ENCODE results near the gene RBM44. TPM values are rescaled to one million over a fixed set of nuclear protein-coding genes. Genes with fewer than 3 reads are reported as not detected.

RBM44 gene
- total RNA-seq, 1 donor = 0.43 TPM

DNA sequence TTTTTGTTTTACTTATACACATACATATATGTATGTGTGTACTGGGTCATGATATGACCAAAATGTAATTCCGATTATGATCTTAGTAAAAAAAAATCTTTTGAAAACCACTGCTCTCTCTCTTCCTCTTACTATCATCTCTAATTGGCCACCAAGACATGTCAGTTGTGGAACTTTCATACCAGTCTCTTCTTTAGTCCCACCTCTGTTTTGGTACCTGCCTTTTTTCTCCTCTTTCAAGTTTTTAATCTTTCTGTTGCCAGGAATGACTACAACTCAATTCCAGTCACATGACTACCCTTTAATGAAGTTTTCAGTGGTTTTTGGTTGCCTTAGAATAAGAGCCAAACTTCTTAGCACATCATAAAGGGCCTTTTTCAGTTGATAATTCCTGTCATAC lies 17.1 kb downstream of the RBM44 start:
- H3K4me3 ChIP-seq (ENCODE audit: low read depth, low read length) = no peak overlapping the region
- TF ChIP-seq, protein P1, sequence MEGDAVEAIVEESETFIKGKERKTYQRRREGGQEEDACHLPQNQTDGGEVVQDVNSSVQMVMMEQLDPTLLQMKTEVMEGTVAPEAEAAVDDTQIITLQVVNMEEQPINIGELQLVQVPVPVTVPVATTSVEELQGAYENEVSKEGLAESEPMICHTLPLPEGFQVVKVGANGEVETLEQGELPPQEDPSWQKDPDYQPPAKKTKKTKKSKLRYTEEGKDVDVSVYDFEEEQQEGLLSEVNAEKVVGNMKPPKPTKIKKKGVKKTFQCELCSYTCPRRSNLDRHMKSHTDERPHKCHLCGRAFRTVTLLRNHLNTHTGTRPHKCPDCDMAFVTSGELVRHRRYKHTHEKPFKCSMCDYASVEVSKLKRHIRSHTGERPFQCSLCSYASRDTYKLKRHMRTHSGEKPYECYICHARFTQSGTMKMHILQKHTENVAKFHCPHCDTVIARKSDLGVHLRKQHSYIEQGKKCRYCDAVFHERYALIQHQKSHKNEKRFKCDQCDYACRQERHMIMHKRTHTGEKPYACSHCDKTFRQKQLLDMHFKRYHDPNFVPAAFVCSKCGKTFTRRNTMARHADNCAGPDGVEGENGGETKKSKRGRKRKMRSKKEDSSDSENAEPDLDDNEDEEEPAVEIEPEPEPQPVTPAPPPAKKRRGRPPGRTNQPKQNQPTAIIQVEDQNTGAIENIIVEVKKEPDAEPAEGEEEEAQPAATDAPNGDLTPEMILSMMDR (IDR thresholded peaks at IDR 0.05; ENCODE audit: insufficient read depth, low read depth, low read length) = no peak
- no peak for DNase-seq (ENCODE audit: low read depth)

DNA sequence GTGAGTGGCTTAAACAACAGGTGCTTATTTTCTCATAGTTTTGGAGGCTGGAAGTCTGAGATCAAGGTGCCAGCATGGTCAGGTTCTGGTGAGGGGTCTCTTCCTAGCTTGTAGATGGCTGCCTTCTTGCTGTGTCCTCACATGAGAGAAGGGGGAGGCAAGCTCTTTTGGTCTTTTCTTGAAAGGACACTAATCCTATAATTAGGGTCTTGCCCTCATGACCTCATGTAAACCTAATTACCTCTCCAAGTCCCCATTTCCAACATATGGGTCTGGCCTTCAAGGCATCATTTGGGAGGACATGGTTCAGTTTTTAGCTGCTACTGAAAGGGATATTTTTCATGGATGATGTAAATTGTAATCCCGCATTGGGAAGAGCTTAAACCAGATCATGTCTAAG lies 18.0 kb downstream of the RBM44 start:
- H3K4me3 ChIP-seq (ENCODE audit: low read depth, low read length) = no peak overlapping the region
- no peak for DNase-seq (ENCODE audit: low read depth)
- TF ChIP-seq, protein P1 (IDR thresholded peaks at IDR 0.05; ENCODE audit: insufficient read depth, low read depth, low read length) = no peak

DNA sequence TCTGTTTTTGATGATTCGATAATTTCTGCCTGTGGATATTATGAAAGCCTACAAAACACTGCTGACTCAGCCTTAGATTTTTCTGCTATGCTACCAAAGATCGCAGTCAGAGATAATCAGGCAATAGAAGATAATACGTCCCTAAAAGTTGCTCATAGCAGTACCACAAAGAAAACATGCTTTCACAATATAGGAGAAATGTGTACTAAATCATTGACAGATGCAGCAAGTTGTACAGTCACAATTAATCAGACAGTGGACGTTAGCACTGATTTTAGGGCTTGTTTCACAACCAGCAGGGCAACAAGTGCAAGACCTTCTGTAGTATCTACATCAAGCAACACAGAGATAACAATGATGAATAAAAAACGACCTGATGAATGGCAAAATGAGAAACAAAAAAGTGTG lies 19.5 kb downstream of the RBM44 start:
- peak; percentile 84 for DNase-seq (ENCODE audit: low read depth)
- TF ChIP-seq, protein P1 (IDR thresholded peaks at IDR 0.05; ENCODE audit: insufficient read depth, low read depth, low read length) = no peak

GRCh38 chr2:237819231-237819630 lies 20.7 kb downstream of the RBM44 start:
- DNase-seq (ENCODE audit: low read depth) = no peak
- H3K4me3 ChIP-seq (ENCODE audit: low read depth, low read length) = no peak overlapping the region
- TF ChIP-seq, protein P1 (IDR thresholded peaks at IDR 0.05; ENCODE audit: insufficient read depth, low read depth, low read length) = no peak

More for the DNA sequence above, 19.5 kb downstream of the RBM44 start:
- no peak overlapping the region for H3K4me3 ChIP-seq (ENCODE audit: low read depth, low read length)

DNA sequence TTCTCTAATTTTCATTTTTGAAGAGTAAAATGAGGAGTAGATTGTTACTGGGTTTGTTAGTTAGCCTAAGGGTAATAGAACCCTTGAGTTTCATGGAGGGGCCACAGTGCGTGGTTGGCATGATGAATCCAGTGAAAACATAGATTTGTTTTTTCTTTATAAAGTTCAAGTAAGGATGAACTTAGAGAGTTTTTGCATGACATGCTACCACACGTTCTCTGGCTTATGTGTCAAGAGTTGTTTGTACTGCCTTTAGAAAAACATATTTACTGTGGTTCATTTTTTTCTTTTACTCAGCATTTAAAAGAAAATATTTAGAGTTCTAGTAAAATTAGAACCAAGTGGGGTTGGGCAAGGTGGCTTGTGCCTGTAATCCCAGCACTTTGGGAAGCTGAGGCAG lies 21.8 kb downstream of the RBM44 start:
- H3K4me3 ChIP-seq (ENCODE audit: low read depth, low read length) = no peak overlapping the region
- TF ChIP-seq, protein P1 (IDR thresholded peaks at IDR 0.05; ENCODE audit: insufficient read depth, low read depth, low read length) = no peak

GRCh38 chr2:237823544-237823943 lies 25.0 kb downstream of the RBM44 start:
- TF ChIP-seq, protein P1 (IDR thresholded peaks at IDR 0.05; ENCODE audit: insufficient read depth, low read depth, low read length) = no peak
- no peak overlapping the region for H3K4me3 ChIP-seq (ENCODE audit: low read depth, low read length)
- no peak for DNase-seq (ENCODE audit: low read depth)

More for the DNA sequence above, 21.8 kb downstream of the RBM44 start:
- no peak for DNase-seq (ENCODE audit: low read depth)

DNA sequence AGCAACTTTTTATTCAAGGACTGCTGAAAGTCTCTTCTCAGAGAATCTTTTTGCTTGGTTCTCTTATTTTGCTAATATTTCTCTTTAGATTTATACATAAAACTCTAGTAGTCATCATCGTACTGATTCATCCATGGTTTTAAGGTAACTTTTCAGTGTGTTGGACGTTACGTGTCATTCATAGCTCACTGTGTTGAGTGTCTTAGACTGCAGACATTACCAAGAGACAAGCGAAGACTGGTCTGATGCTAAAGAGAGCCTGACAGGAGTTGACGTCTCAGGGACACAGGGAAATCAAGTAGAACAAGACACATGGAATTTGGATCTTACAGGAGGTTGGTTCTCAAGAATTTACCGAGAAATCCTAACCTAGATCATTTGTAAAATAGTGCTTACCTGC lies 25.5 kb downstream of the RBM44 start:
- H3K4me3 ChIP-seq (ENCODE audit: low read depth, low read length) = no peak overlapping the region
- TF ChIP-seq, protein P1 (IDR thresholded peaks at IDR 0.05; ENCODE audit: insufficient read depth, low read depth, low read length) = no peak
- no peak for DNase-seq (ENCODE audit: low read depth)

Measured in fibroblast of villous mesenchyme (primary cell).